Liver (tissue), 9 donors: ENCODE data around the gene PXDN. TPM values are rescaled to one million over a fixed set of nuclear protein-coding genes. Genes with fewer than 3 reads are reported as not detected.

Source experiments
- DNase-seq: peaks from one replicate; pipeline ENCODE4 v3.0.0-alpha.2; 2017; ENCODE audit warnings: low spot score
- H3K27ac ChIP-seq, 2 donors: one replicate each; pipeline ENCODE4 v1.7.0; 2013; ENCODE audit warnings: inconsistent platforms in 2 of 2, low read length in 2 of 2, control low read depth in 1 of 2, low read depth in 1 of 2, mild to moderate bottlenecking in 1 of 2
- H3K27me3 ChIP-seq, 4 donors: one replicate each; pipeline versions ENCODE4 v1.6.1 to v1.7.0; 2013; ENCODE audit warnings: low read length in 3 of 4, inconsistent platforms in 1 of 4, mild to moderate bottlenecking in 1 of 4, moderate library complexity in 1 of 4; ENCODE audit not compliant: control insufficient read depth in 4 of 4, insufficient read depth in 4 of 4
- H3K36me3 ChIP-seq, 4 donors: one replicate each; pipeline versions ENCODE4 v1.6.1 to v1.7.0; 2013; ENCODE audit warnings: low read length in 3 of 4, mild to moderate bottlenecking in 3 of 4, low read depth in 1 of 4, moderate library complexity in 1 of 4; ENCODE audit not compliant: control insufficient read depth in 4 of 4, insufficient read depth in 3 of 4
- H3K4me1 ChIP-seq, 4 donors: one replicate each; pipeline versions ENCODE4 v1.6.1 to v1.7.0; 2013; ENCODE audit warnings: low read length in 3 of 4, mild to moderate bottlenecking in 3 of 4, moderate library complexity in 1 of 4; ENCODE audit not compliant: control insufficient read depth in 4 of 4, insufficient read depth in 4 of 4
- H3K4me3 ChIP-seq, 3 donors: one replicate each; pipeline versions ENCODE4 v1.6.1 to v1.7.0; 2013; ENCODE audit warnings: low read length in 3 of 3, control low read depth in 1 of 3, low read depth in 1 of 3, mild to moderate bottlenecking in 1 of 3
- H3K9ac ChIP-seq, 2 donors: one replicate each; pipeline ENCODE4 v1.7.0; 2013; ENCODE audit warnings: low read length in 2 of 2, mild to moderate bottlenecking in 2 of 2, moderate library complexity in 2 of 2, control low read depth in 1 of 2, low read depth in 1 of 2
- H3K9me3 ChIP-seq, 4 donors: one replicate each; pipeline versions ENCODE4 v1.6.1 to v1.7.0; 2013; ENCODE audit warnings: low read length in 3 of 4; ENCODE audit not compliant: control insufficient read depth in 4 of 4
- EGR1 ChIP-seq, 2 donors: IDR thresholded peaks; 2 replicates each; pipeline ENCODE4 v1.6.1; 2016 to 2018; ENCODE audit warnings: antibody characterized with exemption in 2 of 2, low read depth in 2 of 2
- FOXA1 ChIP-seq: IDR thresholded peaks from 2 replicates; pipeline ENCODE4 v1.6.1; 2016; ENCODE audit warnings: antibody characterized with exemption
- FOXA2 ChIP-seq: IDR thresholded peaks from 2 replicates; pipeline ENCODE4 v1.6.1; 2016; ENCODE audit warnings: antibody characterized with exemption
- GABPA ChIP-seq, 2 donors: IDR thresholded peaks in 1 of 2; conservative IDR thresholded peaks in 1 of 2; 2 replicates each; pipeline ENCODE4 v1.6.1; 2016; ENCODE audit warnings: antibody characterized with exemption in 2 of 2, mild to moderate bottlenecking in 1 of 2, moderate library complexity in 1 of 2
- HNF4A ChIP-seq, 2 donors: conservative IDR thresholded peaks; 2 replicates each; pipeline ENCODE4 v1.6.1; 2016; ENCODE audit warnings: antibody characterized with exemption in 2 of 2, mild to moderate bottlenecking in 2 of 2
- JUND ChIP-seq, 2 donors: IDR thresholded peaks; 2 replicates each; pipeline ENCODE4 v1.6.1; 2016; ENCODE audit warnings: antibody characterized with exemption in 2 of 2
- NR2F2 ChIP-seq: IDR thresholded peaks from 2 replicates; pipeline ENCODE4 v1.6.1; 2016; ENCODE audit warnings: antibody characterized with exemption
- RXRA ChIP-seq, 2 donors: IDR thresholded peaks; 2 replicates each; pipeline ENCODE4 v1.6.1; 2017 to 2018; ENCODE audit warnings: antibody characterized with exemption in 2 of 2, mild to moderate bottlenecking in 1 of 2
- TAF1 ChIP-seq: conservative IDR thresholded peaks from 2 replicates; pipeline ENCODE4 v1.6.1; 2016; ENCODE audit warnings: antibody characterized with exemption, mild to moderate bottlenecking
- YY1 ChIP-seq: IDR thresholded peaks from 2 replicates; pipeline ENCODE4 v1.6.1; 2016; ENCODE audit warnings: antibody characterized with exemption, mild to moderate bottlenecking
- WGBS: extraction: QIAGEN DNeasy Blood & Tissue Kit; methylation state at CpG from one replicate; pipeline ENCODE4 v1.1.7; 2013; 5-methylcytosine and 5-hydroxymethylcytosine counted together
- polyA plus RNA-seq, 2 donors: library from polyadenylated mRNA; stranded (reverse) in 1 of 2; unstranded in 1 of 2; fragments of 200-250 nt in 1 of 2; fragments of >200 nt in 1 of 2; fragmentation: Nextera tagmentation in 1 of 2; extraction: Ambion mirVana in 1 of 2; gene quantifications; one replicate each; pipeline versions ENCODE4 v1.2.1 to v1.2.3, GENCODE V29; 2013 to 2015
- total RNA-seq, 2 donors: library from RNA; depleted of rRNA; stranded (reverse); fragments of >200 nt; gene quantifications; one replicate each; pipeline ENCODE4 v1.2.3, GENCODE V29; 2014
- TF ChIP-seq, protein P1 (sequence below): IDR thresholded peaks from 2 replicates; pipeline ENCODE4 v1.6.1; 2016; ENCODE audit warnings: antibody characterized with exemption
- TF ChIP-seq, protein P2 (sequence below): IDR thresholded peaks from 2 replicates; pipeline ENCODE4 v1.6.1; 2016; ENCODE audit warnings: antibody characterized with exemption
- TF ChIP-seq, protein P3 (sequence below): fragments of 150-350 bp; IDR thresholded peaks from 2 replicates; pipeline ENCODE4 v1.5.1; 2017; ENCODE audit warnings: improper control_type of control experiment, low read depth, low read length; ENCODE audit not compliant: missing input control
- donor health status: healthy.
- donor health status: healthy.
- donor health status: healthy.
- donor health status: healthy.
- donor health status: healthy.

PXDN gene
- total and polyA plus RNA-seq, 4 donors: 4.2 to 21.5 (median 16.9) TPM

- H3K36me3 ChIP-seq: no peaks in the 10 kb centered on the region
- TF ChIP-seq, protein P1, sequence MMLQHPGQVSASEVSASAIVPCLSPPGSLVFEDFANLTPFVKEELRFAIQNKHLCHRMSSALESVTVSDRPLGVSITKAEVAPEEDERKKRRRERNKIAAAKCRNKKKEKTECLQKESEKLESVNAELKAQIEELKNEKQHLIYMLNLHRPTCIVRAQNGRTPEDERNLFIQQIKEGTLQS: no peak
- TF ChIP-seq GABPA (IDR thresholded peaks at IDR 0.05 in 1 of 2, conservative IDR thresholded peaks at IDR 0.05 in 1 of 2) (no peak), FOXA2 (no peak), HNF4A (conservative IDR thresholded peaks at IDR 0.05) (no peak), TAF1 (no peak), YY1 (no peak), JUND (IDR thresholded peaks at IDR 0.05) (no peak), NR2F2 (no peak)
- no peaks in the 10 kb centered on the region for H3K9me3 ChIP-seq
- no peak overlapping the region for H3K27ac ChIP-seq
- no peak overlapping the region for H3K9ac ChIP-seq
- 90% methylated on average over 21 of the region's 21 CpGs for WGBS
- no peak overlapping the region for H3K4me3 ChIP-seq
- no peak for DNase-seq
- H3K4me1 ChIP-seq: no peaks in the 10 kb centered on the region
- no peaks in the 10 kb centered on the region for H3K27me3 ChIP-seq
These were observed 160.2 kb downstream of the PXDN start for GRCh38 chr2:1584051-1584531.

GRCh38 chr2:1582891-1583341 lies 161.4 kb downstream of the PXDN start:
- Histone ChIP-seq H3K9ac (no peak overlapping the region), H3K36me3 (no peaks in the 10 kb centered on the region), H3K9me3 (no peaks in the 10 kb centered on the region), H3K27me3 (no peaks in the 10 kb centered on the region), H3K4me3 (no peak overlapping the region), H3K4me1 (no peaks in the 10 kb centered on the region), H3K27ac (no peak overlapping the region)
- WGBS: 83% methylated on average over 22 of the region's 22 CpGs
- no peak for TF ChIP-seq GABPA (IDR thresholded peaks at IDR 0.05 in 1 of 2, conservative IDR thresholded peaks at IDR 0.05 in 1 of 2)
- TF ChIP-seq, protein P2, sequence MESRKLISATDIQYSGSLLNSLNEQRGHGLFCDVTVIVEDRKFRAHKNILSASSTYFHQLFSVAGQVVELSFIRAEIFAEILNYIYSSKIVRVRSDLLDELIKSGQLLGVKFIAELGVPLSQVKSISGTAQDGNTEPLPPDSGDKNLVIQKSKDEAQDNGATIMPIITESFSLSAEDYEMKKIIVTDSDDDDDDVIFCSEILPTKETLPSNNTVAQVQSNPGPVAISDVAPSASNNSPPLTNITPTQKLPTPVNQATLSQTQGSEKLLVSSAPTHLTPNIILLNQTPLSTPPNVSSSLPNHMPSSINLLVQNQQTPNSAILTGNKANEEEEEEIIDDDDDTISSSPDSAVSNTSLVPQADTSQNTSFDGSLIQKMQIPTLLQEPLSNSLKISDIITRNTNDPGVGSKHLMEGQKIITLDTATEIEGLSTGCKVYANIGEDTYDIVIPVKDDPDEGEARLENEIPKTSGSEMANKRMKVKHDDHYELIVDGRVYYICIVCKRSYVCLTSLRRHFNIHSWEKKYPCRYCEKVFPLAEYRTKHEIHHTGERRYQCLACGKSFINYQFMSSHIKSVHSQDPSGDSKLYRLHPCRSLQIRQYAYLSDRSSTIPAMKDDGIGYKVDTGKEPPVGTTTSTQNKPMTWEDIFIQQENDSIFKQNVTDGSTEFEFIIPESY: no peak
- TF ChIP-seq EGR1 (IDR thresholded peaks at IDR 0.05; ENCODE audit: low read depth in 2 of 2): no peak
- TF ChIP-seq RXRA (IDR thresholded peaks at IDR 0.05): no peak
- TF ChIP-seq, protein P3, sequence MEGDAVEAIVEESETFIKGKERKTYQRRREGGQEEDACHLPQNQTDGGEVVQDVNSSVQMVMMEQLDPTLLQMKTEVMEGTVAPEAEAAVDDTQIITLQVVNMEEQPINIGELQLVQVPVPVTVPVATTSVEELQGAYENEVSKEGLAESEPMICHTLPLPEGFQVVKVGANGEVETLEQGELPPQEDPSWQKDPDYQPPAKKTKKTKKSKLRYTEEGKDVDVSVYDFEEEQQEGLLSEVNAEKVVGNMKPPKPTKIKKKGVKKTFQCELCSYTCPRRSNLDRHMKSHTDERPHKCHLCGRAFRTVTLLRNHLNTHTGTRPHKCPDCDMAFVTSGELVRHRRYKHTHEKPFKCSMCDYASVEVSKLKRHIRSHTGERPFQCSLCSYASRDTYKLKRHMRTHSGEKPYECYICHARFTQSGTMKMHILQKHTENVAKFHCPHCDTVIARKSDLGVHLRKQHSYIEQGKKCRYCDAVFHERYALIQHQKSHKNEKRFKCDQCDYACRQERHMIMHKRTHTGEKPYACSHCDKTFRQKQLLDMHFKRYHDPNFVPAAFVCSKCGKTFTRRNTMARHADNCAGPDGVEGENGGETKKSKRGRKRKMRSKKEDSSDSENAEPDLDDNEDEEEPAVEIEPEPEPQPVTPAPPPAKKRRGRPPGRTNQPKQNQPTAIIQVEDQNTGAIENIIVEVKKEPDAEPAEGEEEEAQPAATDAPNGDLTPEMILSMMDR: no peak
- TF ChIP-seq FOXA1: no peak
- no peak for TF ChIP-seq NR2F2
- TF ChIP-seq, protein P1: no peak
- no peak for TF ChIP-seq HNF4A (conservative IDR thresholded peaks at IDR 0.05)
- no peak for DNase-seq
